RWPE2 (cell line): ENCODE measurements around the gene VPS52.

Experiments
- ATAC-seq: fragments of 200-7000 bp; cut with Tn5 transposase; 3 replicates; pipeline ENCODE4 v1.9.1; 2021; ENCODE audit warnings: low read depth
- DNase-seq: peaks from one replicate; pipeline ENCODE4 v3.0.0-alpha.2; 2020; ENCODE audit warnings: low spot score
- H3K27ac ChIP-seq: fragments of 450-650 bp; 2 replicates; pipeline ENCODE4 v1.5.1; 2017; ENCODE audit warnings: mild to moderate bottlenecking; ENCODE audit not compliant: poor library complexity, severe bottlenecking
- H3K27me3 ChIP-seq: fragments of 250-450 bp; sonication (Bioruptor Pico); 2 replicates; pipeline ENCODE4 v1.5.1; 2021; ENCODE audit warnings: mild to moderate bottlenecking, moderate library complexity; ENCODE audit not compliant: insufficient read depth, poor library complexity, severe bottlenecking
- H3K36me3 ChIP-seq: fragments of 250-450 bp; sonication (Bioruptor Pico); 2 replicates; pipeline ENCODE4 v1.5.1; 2020; ENCODE audit warnings: low read depth, mild to moderate bottlenecking, moderate library complexity
- H3K4me1 ChIP-seq: fragments of 250-450 bp; sonication (Bioruptor Pico); 2 replicates; pipeline ENCODE4 v1.5.1; 2021; ENCODE audit warnings: mild to moderate bottlenecking, moderate library complexity; ENCODE audit not compliant: insufficient read depth, poor library complexity, severe bottlenecking
- H3K4me3 ChIP-seq: fragments of 250-450 bp; sonication (Bioruptor Pico); 2 replicates; pipeline ENCODE4 v1.5.1; 2021; ENCODE audit warnings: mild to moderate bottlenecking, moderate library complexity; ENCODE audit not compliant: severe bottlenecking
- H3K9me3 ChIP-seq: fragments of 250-450 bp; sonication (Bioruptor Pico); 2 replicates; pipeline ENCODE4 v1.5.1; 2021; ENCODE audit warnings: mild to moderate bottlenecking, moderate library complexity; ENCODE audit not compliant: severe bottlenecking
- CTCF ChIP-seq: fragments of 450-650 bp; IDR thresholded peaks from one replicate; pipeline ENCODE4 v1.5.1; 2017; ENCODE audit warnings: mild to moderate bottlenecking, moderate library complexity; ENCODE audit not compliant: poor library complexity, severe bottlenecking

Gene VPS52

GRCh38 chr6:33211666-33212422 lies 59.8 kb downstream of the VPS52 start:
- peaks cover 2% of the 10 kb centered on the region for H3K4me1 ChIP-seq
- H3K9me3 ChIP-seq, result no peaks in the 10 kb centered on the region
- peaks cover 17% of the 10 kb centered on the region for H3K36me3 ChIP-seq
- H3K27ac ChIP-seq, result no peak overlapping the region
- no peak for TF ChIP-seq CTCF
- no peak overlapping the region for H3K4me3 ChIP-seq
- ATAC-seq (no peak), DNase-seq (peak; percentile 47)
- H3K27me3 ChIP-seq, result no peaks in the 10 kb centered on the region

- Histone ChIP-seq H3K27me3 (no peaks in the 10 kb centered on the region), H3K4me3 (no peak overlapping the region), H3K4me1 (peaks cover 9% of the 10 kb centered on the region), H3K36me3 (peaks cover 17% of the 10 kb centered on the region), H3K9me3 (no peaks in the 10 kb centered on the region), H3K27ac (no peak overlapping the region)
- DNase-seq (peak; percentile 30), ATAC-seq (no peak)
- no peak for TF ChIP-seq CTCF
Measured at GRCh38 chr6:33211136-33211535, 60.5 kb downstream of the VPS52 start.

- H3K27me3 ChIP-seq, result no peaks in the 10 kb centered on the region
- peaks cover 20% of the 10 kb centered on the region for H3K4me1 ChIP-seq
- DNase-seq, result peak; percentile 52
- H3K9me3 ChIP-seq, result no peaks in the 10 kb centered on the region
- ATAC-seq, result no peak
- TF ChIP-seq CTCF, result no peak
- H3K36me3 ChIP-seq, result peaks cover 17% of the 10 kb centered on the region
- no peak overlapping the region for H3K27ac ChIP-seq
- H3K4me3 ChIP-seq, result no peak overlapping the region
Measured at GRCh38 chr6:33209856-33210255, 61.8 kb downstream of the VPS52 start.

GRCh38 chr6:33208091-33208967 lies 63.3 kb downstream of the VPS52 start, which contains the start of gene RING1:
Gene RING1 (plus strand): TSS chr6:33208500. CDS start chr6:33208823, 323 bp downstream.
- peak; percentile 11; the same call in 2 of the 3 replicates for ATAC-seq
- Histone ChIP-seq H3K4me3 (peak within 1 kb of the TSS; percentile 73), H3K4me1 (peaks cover 23% of the 10 kb centered on the region), H3K27me3 (no peaks in the 10 kb centered on the region), H3K9me3 (no peaks in the 10 kb centered on the region), H3K36me3 (peaks cover 27% of the 10 kb centered on the region), H3K27ac (peak within 1 kb of the TSS; percentile 87)
- DNase-seq, result peak; percentile 70
- TF ChIP-seq CTCF, result no peak
